Cardiac muscle cell (in vitro differentiated cells and primary cell): ENCODE measurements around the gene NOXA1. TPM values are rescaled to one million over a fixed set of nuclear protein-coding genes. Genes with fewer than 3 reads are reported as not detected.

Experiments
- DNase-seq, 2 donors: peaks; one replicate each; pipeline versions ENCODE4 v3.0.0 to v3.0.0-alpha.2; 2010 to 2017; ENCODE audit warnings: low read depth in 1 of 2, low spot score in 1 of 2
- H3K27ac ChIP-seq: fragments of 200-600 bp; sonication (generic); 2 replicates; pipeline ENCODE4 v1.5.1; 2016
- H3K27me3 ChIP-seq: fragments of 200-600 bp; sonication (generic); 2 replicates; pipeline ENCODE4 v1.6.0; 2016; ENCODE audit warnings: control low read depth
- H3K36me3 ChIP-seq: fragments of 200-600 bp; sonication (generic); 2 replicates; pipeline ENCODE4 v1.5.1; 2016; ENCODE audit warnings: control low read depth
- H3K4me1 ChIP-seq: fragments of 200-600 bp; sonication (generic); 2 replicates; pipeline ENCODE4 v1.8.1; 2017; ENCODE audit warnings: low read depth, mild to moderate bottlenecking, mixed run types
- H3K4me3 ChIP-seq: fragments of 200-600 bp; sonication (generic); 2 replicates; pipeline ENCODE4 v1.5.1; 2016; ENCODE audit warnings: mild to moderate bottlenecking
- H3K9me3 ChIP-seq: fragments of 200-600 bp; sonication (generic); 2 replicates; pipeline ENCODE4 v1.5.1; 2017; ENCODE audit warnings: low read depth, mild to moderate bottlenecking, control low read depth
- polyA plus RNA-seq: library from polyadenylated mRNA; unstranded; fragments of >200 nt; fragmentation: Nextera tagmentation; extraction: Ambion mirVana; gene quantifications from 2 replicates; pipeline ENCODE4 v1.2.1, GENCODE V29; 2016
- total RNA-seq: library from RNA; depleted of rRNA; stranded (reverse); fragments of >200 nt; gene quantifications from 2 replicates; pipeline ENCODE4 v1.2.3, GENCODE V29; 2016
- TF ChIP-seq, protein P1 (sequence below): IDR thresholded peaks from 2 replicates; pipeline ENCODE4 v1.5.1; 2012; ENCODE audit warnings: low read depth, mild to moderate bottlenecking, low read length

The NOXA1 gene
- total and polyA plus RNA-seq, 2 experiments from 2014 or later, result 8.1 to 12.0 TPM

DNA sequence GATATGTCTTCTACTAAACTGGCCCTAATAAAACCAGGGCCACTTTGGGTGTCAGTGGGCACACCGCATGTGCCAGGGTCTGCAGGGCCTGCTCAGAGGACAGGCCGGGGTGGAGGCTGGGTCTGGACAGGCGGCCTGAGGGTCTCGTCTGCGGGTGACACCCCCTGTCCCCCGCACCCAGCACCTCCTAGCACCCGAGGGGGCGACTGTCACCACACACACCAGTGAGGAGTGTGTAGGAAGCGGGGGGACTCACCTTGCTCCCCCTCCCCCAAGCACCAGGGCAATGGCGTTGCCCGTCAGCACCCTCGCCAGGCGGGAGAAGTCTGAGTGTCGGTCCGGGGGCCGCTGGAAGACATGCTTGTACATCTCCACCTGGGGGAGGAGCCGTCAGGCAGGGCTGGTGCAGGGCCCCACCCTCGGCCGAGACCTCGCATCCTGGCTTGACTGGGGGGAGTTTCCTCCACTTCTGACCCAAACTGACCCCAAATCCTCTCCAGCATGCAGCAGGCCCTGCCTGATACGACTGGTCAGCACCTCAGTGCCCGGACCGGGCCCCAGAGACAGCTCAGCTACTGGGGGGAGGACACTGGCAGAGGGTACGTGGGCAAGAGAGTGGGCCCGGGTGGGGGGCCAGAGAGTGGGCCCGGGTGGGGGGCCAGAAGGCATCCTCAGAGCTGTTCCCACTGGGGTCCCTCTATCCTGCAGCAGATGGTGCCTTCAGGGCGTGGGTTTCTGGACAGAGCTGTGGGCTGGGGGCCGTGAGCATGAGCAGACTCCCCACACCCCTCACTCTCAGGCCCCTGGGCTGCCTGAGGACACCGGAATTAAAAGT is 54.8 kb downstream of the NOXA1 start:
- no peak for DNase-seq
- no peak overlapping the region for H3K4me3 ChIP-seq
- H3K27ac ChIP-seq, result no peak overlapping the region
- H3K9me3 ChIP-seq, result no peaks in the 10 kb centered on the region
- no peaks in the 10 kb centered on the region for H3K27me3 ChIP-seq
- TF ChIP-seq, protein P1, sequence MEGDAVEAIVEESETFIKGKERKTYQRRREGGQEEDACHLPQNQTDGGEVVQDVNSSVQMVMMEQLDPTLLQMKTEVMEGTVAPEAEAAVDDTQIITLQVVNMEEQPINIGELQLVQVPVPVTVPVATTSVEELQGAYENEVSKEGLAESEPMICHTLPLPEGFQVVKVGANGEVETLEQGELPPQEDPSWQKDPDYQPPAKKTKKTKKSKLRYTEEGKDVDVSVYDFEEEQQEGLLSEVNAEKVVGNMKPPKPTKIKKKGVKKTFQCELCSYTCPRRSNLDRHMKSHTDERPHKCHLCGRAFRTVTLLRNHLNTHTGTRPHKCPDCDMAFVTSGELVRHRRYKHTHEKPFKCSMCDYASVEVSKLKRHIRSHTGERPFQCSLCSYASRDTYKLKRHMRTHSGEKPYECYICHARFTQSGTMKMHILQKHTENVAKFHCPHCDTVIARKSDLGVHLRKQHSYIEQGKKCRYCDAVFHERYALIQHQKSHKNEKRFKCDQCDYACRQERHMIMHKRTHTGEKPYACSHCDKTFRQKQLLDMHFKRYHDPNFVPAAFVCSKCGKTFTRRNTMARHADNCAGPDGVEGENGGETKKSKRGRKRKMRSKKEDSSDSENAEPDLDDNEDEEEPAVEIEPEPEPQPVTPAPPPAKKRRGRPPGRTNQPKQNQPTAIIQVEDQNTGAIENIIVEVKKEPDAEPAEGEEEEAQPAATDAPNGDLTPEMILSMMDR, result no peak
- H3K4me1 ChIP-seq, result no peaks in the 10 kb centered on the region
- H3K36me3 ChIP-seq, result no peaks in the 10 kb centered on the region

DNA sequence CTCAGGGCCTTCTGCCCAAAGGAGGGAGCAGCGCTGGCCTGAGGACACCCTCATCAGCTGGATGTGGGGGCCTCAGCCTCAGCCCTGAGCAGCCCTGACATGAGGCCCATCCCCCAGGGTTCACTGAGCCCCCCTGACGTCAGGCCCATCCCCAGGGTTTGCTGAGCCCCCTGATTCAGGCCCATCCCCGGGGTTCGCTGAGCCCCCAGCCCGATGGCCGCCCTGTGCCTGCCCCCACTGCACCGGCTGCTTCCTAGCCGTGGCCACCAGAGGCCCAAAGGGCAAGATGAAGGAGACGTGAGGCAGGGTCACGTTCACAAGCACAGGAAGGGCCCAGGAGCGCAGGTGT is 55.4 kb downstream of the NOXA1 start:
- TF ChIP-seq, protein P1, result no peak

DNA sequence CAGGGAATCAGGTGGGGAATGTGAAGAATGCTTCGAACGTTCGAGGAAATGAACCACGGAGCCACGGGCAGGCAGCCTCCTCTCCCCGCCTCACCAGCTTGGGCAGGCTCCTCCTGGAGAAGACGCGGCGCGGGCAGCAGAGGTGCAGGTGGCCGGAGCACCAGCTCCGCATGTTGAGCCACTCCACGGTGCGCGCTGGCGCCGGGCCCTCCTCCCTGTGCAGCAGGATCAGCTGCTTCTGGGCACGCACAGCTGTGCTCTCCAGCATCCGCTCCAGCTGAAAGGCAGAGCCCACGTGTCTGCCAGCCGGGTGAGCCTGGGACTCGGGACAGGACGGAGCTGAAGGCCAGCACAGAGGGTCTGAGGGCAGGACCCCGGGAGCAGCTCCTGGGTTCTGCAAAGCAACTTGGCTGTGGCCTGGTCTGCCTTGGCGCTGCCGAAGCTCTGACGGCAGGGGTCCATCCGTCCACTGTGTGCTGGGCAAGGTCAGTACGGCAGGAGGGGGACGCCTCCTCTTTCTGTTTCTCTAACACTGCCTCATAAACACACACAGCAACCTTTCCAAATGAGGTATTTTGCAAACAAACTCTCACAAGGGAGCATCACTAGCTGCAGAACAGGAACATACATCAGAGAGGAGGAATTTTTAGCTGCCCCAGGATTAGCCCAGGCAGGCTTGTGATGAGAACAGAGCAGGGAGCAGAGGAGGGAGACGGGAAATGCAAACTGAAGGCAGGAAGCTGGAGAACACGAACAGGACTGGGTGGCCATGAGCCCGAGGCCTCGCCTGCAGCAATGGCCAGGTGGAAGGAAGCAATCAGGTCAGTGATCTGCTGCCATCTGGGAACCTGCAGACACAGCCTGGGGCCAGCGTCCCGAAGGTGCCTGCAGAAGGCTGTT is 56.0 kb downstream of the NOXA1 start:
- Histone ChIP-seq H3K4me3 (no peak overlapping the region), H3K27me3 (no peaks in the 10 kb centered on the region), H3K36me3 (no peaks in the 10 kb centered on the region), H3K27ac (no peak overlapping the region), H3K9me3 (no peaks in the 10 kb centered on the region), H3K4me1 (no peaks in the 10 kb centered on the region)
- DNase-seq, result no peak
- TF ChIP-seq, protein P1, result no peak

More for the DNA sequence above, 55.4 kb downstream of the NOXA1 start:
- H3K36me3 ChIP-seq, result no peaks in the 10 kb centered on the region
- H3K27me3 ChIP-seq, result no peaks in the 10 kb centered on the region
- H3K4me3 ChIP-seq, result no peak overlapping the region
- no peak for DNase-seq
- no peaks in the 10 kb centered on the region for H3K4me1 ChIP-seq
- H3K9me3 ChIP-seq, result no peaks in the 10 kb centered on the region
- H3K27ac ChIP-seq, result no peak overlapping the region

DNA sequence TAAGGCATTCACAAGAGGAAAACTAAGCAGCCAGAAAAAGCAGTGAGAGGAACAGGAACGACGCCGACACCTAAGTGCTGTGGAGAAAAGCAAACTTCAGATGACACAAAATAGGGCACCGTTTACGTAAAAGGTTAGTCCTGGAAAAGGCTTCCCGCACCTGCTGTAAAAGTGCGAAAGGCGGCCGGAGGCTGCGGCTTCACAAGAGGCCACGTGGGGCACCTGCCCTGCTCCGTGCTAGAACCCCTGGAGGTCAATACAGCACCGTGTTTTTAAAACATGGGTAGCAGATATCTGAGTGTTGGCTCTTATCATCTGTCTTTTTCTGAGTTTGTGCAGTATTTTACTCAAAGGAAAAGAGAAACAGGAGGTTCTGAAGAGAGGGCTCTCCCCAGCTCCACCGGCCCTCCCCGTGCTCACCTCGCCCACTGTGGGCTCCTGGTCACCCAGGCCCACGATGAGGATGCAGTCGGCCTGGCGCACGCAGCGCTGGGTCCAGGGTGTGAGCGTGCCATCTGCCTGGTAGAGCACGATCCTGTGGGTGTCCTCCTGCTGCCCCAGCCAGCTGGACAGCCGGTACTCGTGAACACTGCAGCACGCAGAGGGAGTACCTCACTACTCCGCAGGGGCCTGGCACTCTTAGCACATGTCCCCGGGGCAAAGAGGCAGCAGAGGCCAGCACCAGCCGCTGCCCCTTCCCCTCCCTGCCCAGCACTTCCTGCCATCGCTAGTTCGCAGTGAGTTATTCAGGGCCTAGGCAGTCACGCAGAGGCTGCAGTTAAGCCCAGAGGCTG is 56.9 kb downstream of the NOXA1 start:
- H3K27ac ChIP-seq, result no peak overlapping the region
- H3K36me3 ChIP-seq, result no peaks in the 10 kb centered on the region
- no peak overlapping the region for H3K4me3 ChIP-seq
- no peak for DNase-seq
- H3K4me1 ChIP-seq, result no peaks in the 10 kb centered on the region
- H3K27me3 ChIP-seq, result no peaks in the 10 kb centered on the region
- H3K9me3 ChIP-seq, result no peaks in the 10 kb centered on the region
- TF ChIP-seq, protein P1, result no peak
